Measurements from ENCODE around the gene IRF6. TPM values are rescaled to one million over a fixed set of nuclear protein-coding genes. Genes with fewer than 3 reads are reported as not detected.

The IRF6 gene
- 2.1 TPM for total RNA-seq

GRCh38 chr1:209805875-209806760 is at the start of gene IRF6:
Gene IRF6 (minus strand): TSS chr1:209806142. CDS start chr1:209801413, 4,729 bp downstream.

GRCh38 chr1:209827384-209828262 is 21.7 kb upstream of the IRF6 start, which contains the start of gene UTP25:
Gene UTP25 (plus strand): TSS chr1:209827972. CDS start chr1:209828064, 92 bp downstream.

GRCh38 chr1:209784265-209785169 is 21.4 kb downstream of the IRF6 start, which contains the start of gene C1orf74:
Gene C1orf74 (minus strand): TSS chr1:209784559. CDS start chr1:209783634, 925 bp downstream.

GRCh38 chr1:209755926-209756614 is 49.9 kb downstream of the IRF6 start, which contains the start of gene TRAF3IP3:
Gene TRAF3IP3 (plus strand): TSS chr1:209756053. CDS start chr1:209760040, 3,987 bp downstream.

Other genes starting within 250 kb of the IRF6 start
- gene CAMK1G, start 222.4 kb downstream of the IRF6 start, total RNA-seq: 4.4 TPM
- gene LAMB3, start 153.7 kb downstream of the IRF6 start, total RNA-seq: 7.8 TPM
- 2.1 TPM for gene G0S2, start 130.7 kb downstream of the IRF6 start, total RNA-seq
- 0.46 TPM for gene HSD11B1, start 101.3 kb downstream of the IRF6 start, total RNA-seq
- gene TRAF3IP3, start 50.1 kb downstream of the IRF6 start, total RNA-seq: 0.46 TPM
- gene C1orf74, start 21.6 kb downstream of the IRF6 start, total RNA-seq: 3.7 TPM
- 9.5 TPM for gene UTP25, start 21.8 kb upstream of the IRF6 start, total RNA-seq
- gene SYT14, start 132.1 kb upstream of the IRF6 start, total RNA-seq: 45.2 TPM

All from diencephalon (tissue), 1 donor.